ENCODE results near the gene PXDC1.

PXDC1 gene

GRCh38 chr6:3796719-3797041, 45.2 kb upstream of the PXDC1 start:
- no peaks in the 10 kb centered on the region for H3K79me2 ChIP-seq (ENCODE audit: control insufficient read depth, insufficient read depth, low read length)
- H3K27me3 ChIP-seq (ENCODE audit: insufficient read depth, low read length, poor library complexity) = no peaks in the 10 kb centered on the region
- no peak overlapping the region for H4K8ac ChIP-seq (ENCODE audit: low read depth, low read length)
- no peak overlapping the region for H3K56ac ChIP-seq (ENCODE audit: low read length)
- H3K18ac ChIP-seq (ENCODE audit: low read length) = no peak overlapping the region
- no peak overlapping the region for H3K9ac ChIP-seq (ENCODE audit: low read length)
- H4K5ac ChIP-seq (ENCODE audit: low read length) = no peak overlapping the region
- WGBS (ENCODE audit: extremely low coverage, insufficient coverage, low lambda C conversion rate) = no CpG with 5 or more reads among the region's 2 CpGs
- H3K4me3 ChIP-seq (ENCODE audit: low read length) = no peak overlapping the region
- H3K23ac ChIP-seq (ENCODE audit: low read length) = no peak overlapping the region
- H2BK120ac ChIP-seq (ENCODE audit: low read depth, low read length) = no peak overlapping the region
- H2BK15ac ChIP-seq (replicated peaks; ENCODE audit: low read depth) = no peak overlapping the region
- no peak for DNase-seq
- H3K79me1 ChIP-seq (ENCODE audit: low read length) = no peaks in the 10 kb centered on the region
- H2BK5ac ChIP-seq (ENCODE audit: low read length) = no peak overlapping the region
- H3K36me3 ChIP-seq (ENCODE audit: control insufficient read depth, insufficient read depth, low read length) = no peaks in the 10 kb centered on the region
- H3K4me2 ChIP-seq (ENCODE audit: low read length) = no peak overlapping the region
- no peak overlapping the region for H2AK5ac ChIP-seq (ENCODE audit: low read length)
- H3K27ac ChIP-seq (ENCODE audit: low read depth, low read length) = no peak overlapping the region
- H3K4ac ChIP-seq (ENCODE audit: low read depth, low read length) = no peak overlapping the region
- peaks cover 4% of the 10 kb centered on the region for H3K4me1 ChIP-seq (ENCODE audit: control insufficient read depth, low read depth, low read length)

GRCh38 chr6:3795836-3796718, 44.6 kb upstream of the PXDC1 start:
- Histone ChIP-seq H3K56ac (ENCODE audit: low read length) (no peak overlapping the region), H2AK5ac (ENCODE audit: low read length) (no peak overlapping the region), H2BK120ac (ENCODE audit: low read depth, low read length) (no peak overlapping the region), H3K79me2 (ENCODE audit: control insufficient read depth, insufficient read depth, low read length) (no peaks in the 10 kb centered on the region), H3K4ac (ENCODE audit: low read depth, low read length) (no peak overlapping the region), H4K5ac (ENCODE audit: low read length) (no peak overlapping the region), H3K9ac (ENCODE audit: low read length) (no peak overlapping the region), H3K23ac (ENCODE audit: low read length) (no peak overlapping the region), H3K79me1 (ENCODE audit: low read length) (no peaks in the 10 kb centered on the region), H2BK5ac (ENCODE audit: low read length) (no peak overlapping the region), H3K36me3 (ENCODE audit: control insufficient read depth, insufficient read depth, low read length) (no peaks in the 10 kb centered on the region), H4K8ac (ENCODE audit: low read depth, low read length) (no peak overlapping the region), H3K4me2 (ENCODE audit: low read length) (no peak overlapping the region), H3K27ac (ENCODE audit: low read depth, low read length) (no peak overlapping the region), H3K27me3 (ENCODE audit: insufficient read depth, low read length, poor library complexity) (no peaks in the 10 kb centered on the region), H2BK15ac (replicated peaks; ENCODE audit: low read depth) (no peak overlapping the region), H3K18ac (ENCODE audit: low read length) (no peak overlapping the region), H3K4me1 (ENCODE audit: control insufficient read depth, low read depth, low read length) (peaks cover 4% of the 10 kb centered on the region), H3K4me3 (ENCODE audit: low read length) (no peak overlapping the region)
- DNase-seq = no peak
- WGBS (ENCODE audit: extremely low coverage, insufficient coverage, low lambda C conversion rate) = no CpG with 5 or more reads among the region's 10 CpGs

- H3K27ac ChIP-seq (ENCODE audit: low read depth, low read length) = no peak overlapping the region
- H3K9ac ChIP-seq (ENCODE audit: low read length) = no peak overlapping the region
- H3K27me3 ChIP-seq (ENCODE audit: insufficient read depth, low read length, poor library complexity) = no peaks in the 10 kb centered on the region
- H3K23ac ChIP-seq (ENCODE audit: low read length) = no peak overlapping the region
- DNase-seq = no peak
- H2BK120ac ChIP-seq (ENCODE audit: low read depth, low read length) = no peak overlapping the region
- no peak overlapping the region for H3K18ac ChIP-seq (ENCODE audit: low read length)
- no peaks in the 10 kb centered on the region for H3K36me3 ChIP-seq (ENCODE audit: control insufficient read depth, insufficient read depth, low read length)
- H4K5ac ChIP-seq (ENCODE audit: low read length) = no peak overlapping the region
- no peak overlapping the region for H3K4me2 ChIP-seq (ENCODE audit: low read length)
- H4K8ac ChIP-seq (ENCODE audit: low read depth, low read length) = no peak overlapping the region
- no peak overlapping the region for H3K4ac ChIP-seq (ENCODE audit: low read depth, low read length)
- H2AK5ac ChIP-seq (ENCODE audit: low read length) = no peak overlapping the region
- no peak overlapping the region for H3K56ac ChIP-seq (ENCODE audit: low read length)
- no peak overlapping the region for H3K4me3 ChIP-seq (ENCODE audit: low read length)
- H2BK5ac ChIP-seq (ENCODE audit: low read length) = no peak overlapping the region
- no peaks in the 10 kb centered on the region for H3K79me1 ChIP-seq (ENCODE audit: low read length)
- peaks cover 4% of the 10 kb centered on the region for H3K4me1 ChIP-seq (ENCODE audit: control insufficient read depth, low read depth, low read length)
- H2BK15ac ChIP-seq (replicated peaks; ENCODE audit: low read depth) = no peak overlapping the region
- H3K79me2 ChIP-seq (ENCODE audit: control insufficient read depth, insufficient read depth, low read length) = no peaks in the 10 kb centered on the region
Measured at GRCh38 chr6:3794092-3794491, 42.6 kb upstream of the PXDC1 start.

GRCh38 chr6:3793545-3793944, 42.0 kb upstream of the PXDC1 start:
- Histone ChIP-seq H2BK15ac (replicated peaks; ENCODE audit: low read depth) (no peak overlapping the region), H3K27ac (ENCODE audit: low read depth, low read length) (no peak overlapping the region), H3K79me2 (ENCODE audit: control insufficient read depth, insufficient read depth, low read length) (no peaks in the 10 kb centered on the region), H2AK5ac (ENCODE audit: low read length) (no peak overlapping the region), H2BK120ac (ENCODE audit: low read depth, low read length) (no peak overlapping the region), H3K4me1 (ENCODE audit: control insufficient read depth, low read depth, low read length) (peaks cover 4% of the 10 kb centered on the region), H3K4me3 (ENCODE audit: low read length) (no peak overlapping the region), H3K4me2 (ENCODE audit: low read length) (no peak overlapping the region), H3K23ac (ENCODE audit: low read length) (no peak overlapping the region), H3K27me3 (ENCODE audit: insufficient read depth, low read length, poor library complexity) (no peaks in the 10 kb centered on the region), H3K56ac (ENCODE audit: low read length) (no peak overlapping the region), H4K8ac (ENCODE audit: low read depth, low read length) (no peak overlapping the region), H3K4ac (ENCODE audit: low read depth, low read length) (no peak overlapping the region), H2BK5ac (ENCODE audit: low read length) (no peak overlapping the region), H4K5ac (ENCODE audit: low read length) (no peak overlapping the region), H3K36me3 (ENCODE audit: control insufficient read depth, insufficient read depth, low read length) (no peaks in the 10 kb centered on the region), H3K79me1 (ENCODE audit: low read length) (no peaks in the 10 kb centered on the region), H3K18ac (ENCODE audit: low read length) (no peak overlapping the region), H3K9ac (ENCODE audit: low read length) (no peak overlapping the region)
- no CpG with 5 or more reads among the region's 3 CpGs for WGBS (ENCODE audit: extremely low coverage, insufficient coverage, low lambda C conversion rate)
- DNase-seq = no peak

GRCh38 chr6:3791526-3792203, 40.2 kb upstream of the PXDC1 start:
- Histone ChIP-seq H4K8ac (ENCODE audit: low read depth, low read length) (no peak overlapping the region), H2BK5ac (ENCODE audit: low read length) (no peak overlapping the region), H3K4me2 (ENCODE audit: low read length) (no peak overlapping the region), H3K23ac (ENCODE audit: low read length) (no peak overlapping the region), H3K36me3 (ENCODE audit: control insufficient read depth, insufficient read depth, low read length) (no peaks in the 10 kb centered on the region), H3K4me1 (ENCODE audit: control insufficient read depth, low read depth, low read length) (no peaks in the 10 kb centered on the region), H2BK15ac (replicated peaks; ENCODE audit: low read depth) (no peak overlapping the region), H3K4me3 (ENCODE audit: low read length) (no peak overlapping the region), H3K79me2 (ENCODE audit: control insufficient read depth, insufficient read depth, low read length) (no peaks in the 10 kb centered on the region), H4K5ac (ENCODE audit: low read length) (no peak overlapping the region), H2BK120ac (ENCODE audit: low read depth, low read length) (no peak overlapping the region), H3K9ac (ENCODE audit: low read length) (no peak overlapping the region), H3K56ac (ENCODE audit: low read length) (no peak overlapping the region), H3K27ac (ENCODE audit: low read depth, low read length) (no peak overlapping the region), H3K27me3 (ENCODE audit: insufficient read depth, low read length, poor library complexity) (no peaks in the 10 kb centered on the region), H3K79me1 (ENCODE audit: low read length) (no peaks in the 10 kb centered on the region), H2AK5ac (ENCODE audit: low read length) (no peak overlapping the region), H3K18ac (ENCODE audit: low read length) (no peak overlapping the region), H3K4ac (ENCODE audit: low read depth, low read length) (no peak overlapping the region)
- WGBS (ENCODE audit: extremely low coverage, insufficient coverage, low lambda C conversion rate) = no CpG with 5 or more reads among the region's 8 CpGs
- DNase-seq = no peak

Data from mesendoderm (in vitro differentiated cells).